IMR-90 (cell line): Measurements from ENCODE around the gene SLC3A2. TPM values are rescaled to one million over a fixed set of nuclear protein-coding genes. Genes with fewer than 3 reads are reported as not detected.

Source experiments
- ATAC-seq: fragments of 200-7000 bp; cut with Tn5 transposase; 2 replicates; pipeline ENCODE4 v1.9.1; 2020; ENCODE audit warnings: low read depth, mild to moderate bottlenecking, moderate library complexity
- BruUV-seq: library from RNA; stranded (reverse); fragments of 400-500 nt; replicated peaks from 2 replicates; lab custom pipeline; 2021; lab: Mats Ljungman, UMichigan
- CTCF ChIA-PET: fragments of 300-600 bp; formaldehyde crosslinking; extraction: SDS; loops from one replicate; lab custom pipeline; 2021; ENCODE audit warnings: antibody characterized with exemption; lab: Yijun Ruan, JAX
- POLR2A ChIA-PET: fragments of 300-600 bp; sonication (Branson Sonifier 250); formaldehyde crosslinking; loops from one replicate; lab custom pipeline; 2022; ENCODE audit warnings: antibody characterized with exemption; ENCODE audit not compliant: unreplicated experiment; lab: Charles Lee
- DNase-seq: peaks from one replicate; pipeline ENCODE4 v3.0.0; 2013
- H2AFZ ChIP-seq: replicated peaks from 2 replicates; pipeline ENCODE3; 2013; ENCODE audit warnings: low read length, mild to moderate bottlenecking; ENCODE audit not compliant: poor library complexity
- H2AK5ac ChIP-seq: 2 replicates; pipeline ENCODE4 v1.6.1; 2013; ENCODE audit warnings: low read depth, low read length, inconsistent platforms
- H2AK9ac ChIP-seq: replicated peaks from 2 replicates; pipeline ENCODE3; 2013; ENCODE audit warnings: mild to moderate bottlenecking, low read depth, low read length, moderate library complexity; ENCODE audit not compliant: poor library complexity
- H2BK120ac ChIP-seq: 2 replicates; pipeline ENCODE4 v1.6.1; 2013; ENCODE audit warnings: low read depth, low read length, inconsistent platforms
- H2BK15ac ChIP-seq: 3 replicates; pipeline ENCODE4 v1.6.1; 2013; ENCODE audit warnings: low read depth, low read length, inconsistent platforms
- H2BK20ac ChIP-seq: 2 replicates; pipeline ENCODE4 v1.6.1; 2013; ENCODE audit warnings: low read depth, mild to moderate bottlenecking, inconsistent platforms, low read length, moderate library complexity
- H2BK5ac ChIP-seq: 2 replicates; pipeline ENCODE4 v1.6.1; 2013; ENCODE audit warnings: mild to moderate bottlenecking, low read depth, low read length, inconsistent platforms; ENCODE audit not compliant: poor library complexity, severe bottlenecking
- H3K14ac ChIP-seq: replicated peaks from 2 replicates; pipeline ENCODE4 v1.6.1; 2013; ENCODE audit warnings: low read depth, low read length, inconsistent platforms
- H3K18ac ChIP-seq: 2 replicates; pipeline ENCODE4 v1.6.1; 2013; ENCODE audit warnings: low read depth, low read length, control low read depth
- H3K23ac ChIP-seq: 2 replicates; pipeline ENCODE4 v1.6.1; 2013; ENCODE audit warnings: low read depth, low read length, inconsistent platforms
- H3K27ac ChIP-seq: 2 replicates; pipeline ENCODE4 v1.5.1; 2013; ENCODE audit warnings: mild to moderate bottlenecking, control low read depth, low read length; ENCODE audit not compliant: insufficient read depth
- H3K27me3 ChIP-seq: 2 replicates; pipeline ENCODE4 v1.6.1; 2013; ENCODE audit warnings: low read length; ENCODE audit not compliant: control insufficient read depth, insufficient read depth
- H3K36me3 ChIP-seq: 2 replicates; pipeline ENCODE4 v1.6.1; 2013; ENCODE audit warnings: low read length, mixed read lengths; ENCODE audit not compliant: control insufficient read depth, insufficient read depth
- H3K4ac ChIP-seq: 2 replicates; pipeline ENCODE4 v1.6.1; 2013; ENCODE audit warnings: low read depth, low read length, inconsistent platforms
- H3K4me1 ChIP-seq: 2 replicates; pipeline ENCODE4 v1.6.1; 2013; ENCODE audit warnings: low read length, mixed read lengths; ENCODE audit not compliant: control insufficient read depth, insufficient read depth
- H3K4me2 ChIP-seq: 2 replicates; pipeline ENCODE4 v1.6.1; 2013; ENCODE audit warnings: low read depth, mild to moderate bottlenecking, control low read depth, low read length, moderate library complexity
- H3K4me3 ChIP-seq: 2 replicates; pipeline ENCODE4 v1.5.1; 2013; ENCODE audit warnings: low read depth, mild to moderate bottlenecking, control low read depth, low read length, moderate library complexity; ENCODE audit not compliant: insufficient read depth
- H3K56ac ChIP-seq: 2 replicates; pipeline ENCODE4 v1.6.1; 2013; ENCODE audit warnings: low read length, inconsistent platforms; ENCODE audit not compliant: insufficient read depth; ENCODE audit errors: extremely low read depth
- H3K79me1 ChIP-seq, 2 experiments: 2 replicates each; pipeline ENCODE4 v1.6.1; 2013; ENCODE audit warnings: low read length in 2 of 2, inconsistent platforms in 1 of 2, low read depth in 1 of 2
- H3K9ac ChIP-seq: 2 replicates; pipeline ENCODE4 v1.6.1; 2013; ENCODE audit warnings: low read depth, low read length, control low read depth
- H3K9me1 ChIP-seq: 2 replicates; pipeline ENCODE4 v1.6.1; 2013; ENCODE audit warnings: low read length, inconsistent platforms; ENCODE audit not compliant: insufficient read depth
- H3K9me3 ChIP-seq: 2 replicates; pipeline ENCODE4 v1.6.1; 2013; ENCODE audit warnings: low read length; ENCODE audit not compliant: control insufficient read depth, insufficient read depth
- H4K20me1 ChIP-seq: 2 replicates; pipeline ENCODE4 v1.6.1; 2013; ENCODE audit warnings: low read length, inconsistent platforms; ENCODE audit not compliant: insufficient read depth
- H4K5ac ChIP-seq: 2 replicates; pipeline ENCODE4 v1.6.1; 2013; ENCODE audit warnings: mild to moderate bottlenecking, low read depth, low read length, control low read depth
- H4K8ac ChIP-seq, 2 experiments: 2 replicates each; pipeline ENCODE4 v1.6.1; 2013; ENCODE audit warnings: low read depth in 2 of 2, low read length in 2 of 2, control low read depth in 1 of 2, inconsistent platforms in 1 of 2
- H4K91ac ChIP-seq: 2 replicates; pipeline ENCODE4 v1.6.1; 2013; ENCODE audit warnings: low read depth, low read length, inconsistent platforms; ENCODE audit not compliant: insufficient read depth
- BHLHE40 ChIP-seq: fragments of 150-350 bp; IDR thresholded peaks from 2 replicates; pipeline ENCODE4 v1.6.1; 2016; ENCODE audit warnings: mild to moderate bottlenecking, low read depth, low read length
- CEBPB ChIP-seq: IDR thresholded peaks from 2 replicates; pipeline ENCODE4 v1.6.1; 2012; ENCODE audit warnings: low read depth, low read length, improper control_type of control experiment
- CHD1 ChIP-seq: IDR thresholded peaks from 2 replicates; pipeline ENCODE4 v1.6.1; 2012; ENCODE audit warnings: low read depth, low read length, improper control_type of control experiment
- FOS ChIP-seq: fragments of 150-350 bp; IDR thresholded peaks from 2 replicates; pipeline ENCODE4 v1.6.1; 2016; ENCODE audit warnings: low read depth, low read length
- MAFK ChIP-seq: IDR thresholded peaks from 2 replicates; pipeline ENCODE4 v1.6.1; 2012; ENCODE audit warnings: low read depth, low read length, improper control_type of control experiment
- MAZ ChIP-seq: IDR thresholded peaks from 2 replicates; pipeline ENCODE4 v1.6.1; 2012; ENCODE audit warnings: low read depth, mild to moderate bottlenecking, low read length, improper control_type of control experiment, moderate library complexity, borderline replicate concordance
- MXI1 ChIP-seq: IDR thresholded peaks from 2 replicates; pipeline ENCODE4 v1.6.1; 2012; ENCODE audit warnings: low read depth, mild to moderate bottlenecking, low read length, moderate library complexity, borderline replicate concordance
- NFE2L2 ChIP-seq: fragments of 150-350 bp; IDR thresholded peaks from 2 replicates; pipeline ENCODE4 v1.6.1; 2016; ENCODE audit warnings: low read depth, mild to moderate bottlenecking, low read length
- POLR2A ChIP-seq: IDR thresholded peaks from 2 replicates; pipeline ENCODE4 v1.6.1; 2012; ENCODE audit warnings: mild to moderate bottlenecking, low read depth, low read length
- RAD21 ChIP-seq: IDR thresholded peaks from 2 replicates; pipeline ENCODE4 v1.6.1; 2012; ENCODE audit warnings: low read length, improper control_type of control experiment
- RCOR1 ChIP-seq: IDR thresholded peaks from 2 replicates; pipeline ENCODE4 v1.6.1; 2012; ENCODE audit warnings: mild to moderate bottlenecking, low read length, improper control_type of control experiment; ENCODE audit not compliant: insufficient replicate concordance
- RFX5 ChIP-seq: IDR thresholded peaks from 2 replicates; pipeline ENCODE4 v1.8.0; 2012; ENCODE audit warnings: low read depth, mild to moderate bottlenecking, low read length, moderate library complexity
- SMC3 ChIP-seq: fragments of 150-350 bp; IDR thresholded peaks from 2 replicates; pipeline ENCODE4 v1.6.1; 2016; ENCODE audit warnings: low read depth, mild to moderate bottlenecking, antibody characterized with exemption, low read length, moderate library complexity
- USF2 ChIP-seq: fragments of 150-350 bp; IDR thresholded peaks from 2 replicates; pipeline ENCODE4 v1.6.1; 2017; ENCODE audit warnings: mild to moderate bottlenecking, antibody characterized with exemption, low read length, low read depth
- WGBS, 2 experiments: methylation state at CpG; one replicate each; pipeline versions ENCODE4 v1.1.5 to v1.1.7; 2013; ENCODE audit warnings: missing lambda C conversion rate in 2 of 2; ENCODE audit not compliant: insufficient read length in 1 of 2; ENCODE audit errors: extremely low coverage in 2 of 2; 5-methylcytosine and 5-hydroxymethylcytosine counted together
- dilution Hi-C: fragments of 300-500 bp; cut with HindIII; formaldehyde crosslinking; loops from one replicate; pipeline ENCODE4 v1.14.3; 2018; ENCODE audit warnings: low sequenced_read_pairs; ENCODE audit not compliant: unreplicated experiment
- in situ Hi-C: fragments of 300-500 bp; cut with MboI; formaldehyde crosslinking; loops from 3 replicates; pipeline ENCODE4 v1.14.3; 2019; ENCODE audit warnings: low sequenced_read_pairs, inconsistent platforms, mixed read lengths
- intact Hi-C: fragments of 100-400 bp; cut with micrococcal nuclease; formaldehyde crosslinking; loops from 2 replicates; pipeline ENCODE4 v1.10.0; 2022
- polyA plus RNA-seq, 3 experiments: library from polyadenylated mRNA; depleted of rRNA; stranded (reverse); fragments of >200 nt; gene quantifications; 2 replicates each; pipeline ENCODE4 v1.2.3, GENCODE V29; 2012; ENCODE audit warnings: low replicate concordance in 1 of 3
- total RNA-seq: library from RNA; depleted of rRNA; stranded (reverse); fragments of >200 nt; gene quantifications from 2 replicates; pipeline ENCODE4 v1.2.3, GENCODE V29; 2012
- TF ChIP-seq, protein P1 (sequence below): fragments of 150-350 bp; IDR thresholded peaks from 2 replicates; pipeline ENCODE4 v1.6.1; 2016; ENCODE audit warnings: low read depth, mild to moderate bottlenecking, low read length, moderate library complexity, borderline replicate concordance

SLC3A2 gene
- total and polyA plus RNA-seq, 2 of the 4 experiments (the other 2 are of a cell fraction), result 140 to 239 TPM

GRCh38 chr11:62841361-62842170 is 39.1 kb upstream of the SLC3A2 start:
- no peak overlapping the region; the same call in 1 of the 2 replicates for H2AK5ac ChIP-seq
- dilution Hi-C loops, result no loop called here
- peak overlapping the region; percentile 97 for H4K5ac ChIP-seq
- H3K27ac ChIP-seq, result peak overlapping the region; percentile 97
- CTCF ChIA-PET, result interaction anchor here (1.0 kb wide), 1 partner anchor 55 kb away, joined by 3 read pairs; no protein-coding TSS in a partner anchor
- peak overlapping the region; percentile 87 for H3K18ac ChIP-seq
- DNase-seq (peak; percentile 100), ATAC-seq (peak; percentile 75)
- in situ Hi-C loops, result no loop called here
- peak overlapping the region; percentile 84 for H2AFZ ChIP-seq
- H4K20me1 ChIP-seq, result no peaks in the 10 kb centered on the region; the same call in none of the 2 replicates
- peak overlapping the region; percentile 98 for H2BK5ac ChIP-seq
- peak overlapping the region; percentile 98 to 99 for H4K8ac ChIP-seq
- H3K4me1 ChIP-seq, result peaks cover 8% of the 10 kb centered on the region
- intact Hi-C loops, result loop anchor here (1.0 to 2.0 kb wide), 2 partner anchors 21 to 40 kb away; no protein-coding TSS in a partner anchor
- peak overlapping the region; percentile 92; the same call in 1 of the 2 replicates for H3K23ac ChIP-seq
- H3K4me2 ChIP-seq, result peak overlapping the region; percentile 81
- H3K27me3 ChIP-seq, result no peaks in the 10 kb centered on the region
- no peaks in the 10 kb centered on the region; the same call in 1 of the 2 replicates for H3K36me3 ChIP-seq
- peak overlapping the region; percentile 91 for H3K4ac ChIP-seq
- peak overlapping the region; percentile 26 for H3K4me3 ChIP-seq
- no peaks in the 10 kb centered on the region for H3K9me3 ChIP-seq
- H2BK20ac ChIP-seq, result peak overlapping the region; percentile 77
- H3K79me1 ChIP-seq, result peaks cover 5 to 20% of the 10 kb centered on the region in 2 experiments; a peak in 1 of 4 replicates
- H2BK120ac ChIP-seq, result peak overlapping the region; percentile 80
- H2BK15ac ChIP-seq, result peak overlapping the region; percentile 93; the same call in 1 of the 3 replicates
- WGBS, 2 experiments, result 0% methylated on average over 14 of the region's 33 CpGs; no CpG with 5 or more reads in 1 of the 2 experiments
- POLR2A ChIA-PET, result interaction anchor here (0.6 to 2.1 kb wide), 13 partner anchors 9 to 481 kb away, joined by 3 to 16 read pairs (median 6); partner anchors contain the start of genes HNRNPUL2, INTS5, SLC3A2 and STX5
- no peaks in the 10 kb centered on the region for H3K9me1 ChIP-seq
- H3K56ac ChIP-seq, result peak overlapping the region; percentile 96
- peak overlapping the region; percentile 94 for H4K91ac ChIP-seq
- peak overlapping the region; percentile 70 for H2AK9ac ChIP-seq
- H3K14ac ChIP-seq, result peak overlapping the region; percentile 92; the same call in 1 of the 2 replicates
- peak overlapping the region; percentile 86 for H3K9ac ChIP-seq
- BruUV-seq, result TSS peak; percentile 99
- TF ChIP-seq CHD1 (peak; percentile 82; the same call in 1 of the 2 replicates), MAZ (peak; percentile 89), CEBPB (no peak), RAD21 (no peak), NFE2L2 (peak; percentile 55; the same call in 1 of the 2 replicates), USF2 (peak; percentile 44), RCOR1 (no peak), BHLHE40 (no peak), SMC3 (no peak), POLR2A (peak; percentile 99), MXI1 (peak; percentile 87), FOS (no peak), MAFK (no peak), RFX5 (no peak)
- TF ChIP-seq, protein P1, sequence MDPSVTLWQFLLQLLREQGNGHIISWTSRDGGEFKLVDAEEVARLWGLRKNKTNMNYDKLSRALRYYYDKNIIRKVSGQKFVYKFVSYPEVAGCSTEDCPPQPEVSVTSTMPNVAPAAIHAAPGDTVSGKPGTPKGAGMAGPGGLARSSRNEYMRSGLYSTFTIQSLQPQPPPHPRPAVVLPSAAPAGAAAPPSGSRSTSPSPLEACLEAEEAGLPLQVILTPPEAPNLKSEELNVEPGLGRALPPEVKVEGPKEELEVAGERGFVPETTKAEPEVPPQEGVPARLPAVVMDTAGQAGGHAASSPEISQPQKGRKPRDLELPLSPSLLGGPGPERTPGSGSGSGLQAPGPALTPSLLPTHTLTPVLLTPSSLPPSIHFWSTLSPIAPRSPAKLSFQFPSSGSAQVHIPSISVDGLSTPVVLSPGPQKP, result no peak
